ENCODE measurements around the gene C5orf34. TPM values are rescaled to one million over a fixed set of nuclear protein-coding genes. Genes with fewer than 3 reads are reported as not detected.

C5orf34 gene
- polyA plus RNA-seq, 1 donor: 8.4 TPM

Other genes with a start within 250 kb of the C5orf34 start
- 129 TPM for gene HMGCS1, start 201.7 kb downstream of the C5orf34 start, polyA plus RNA-seq (ENCODE audit: insufficient read length)
- 4.2 TPM for gene CCL28, start 102.8 kb downstream of the C5orf34 start, polyA plus RNA-seq (ENCODE audit: insufficient read length)
- gene TMEM267, start 31.3 kb downstream of the C5orf34 start, polyA plus RNA-seq (ENCODE audit: insufficient read length): 24.3 TPM
- 157 TPM for gene PAIP1, start 41.9 kb upstream of the C5orf34 start, polyA plus RNA-seq (ENCODE audit: insufficient read length)
- gene NNT, start 88.0 kb upstream of the C5orf34 start, polyA plus RNA-seq (ENCODE audit: insufficient read length): 119 TPM

Measured in left kidney (tissue), 1 donor.